H1 (cell line): ENCODE data around the gene MYRF. TPM values are rescaled to one million over a fixed set of nuclear protein-coding genes. Genes with fewer than 3 reads are reported as not detected.

Experiments used
- BCL11A ChIP-seq, 2 experiments: IDR thresholded peaks; one replicate each; pipeline ENCODE4 v1.6.1; 2011; ENCODE audit warnings: low read depth in 2 of 2, low read length in 2 of 2, mild to moderate bottlenecking in 2 of 2
- CTBP2 ChIP-seq: IDR thresholded peaks from 2 replicates; pipeline ENCODE4 v1.7.0; 2011; ENCODE audit warnings: borderline replicate concordance, mild to moderate bottlenecking, moderate library complexity, mixed read lengths, low read length; ENCODE audit not compliant: insufficient read depth, insufficient read length
- NRF1 ChIP-seq: IDR thresholded peaks from 2 replicates; pipeline ENCODE4 v1.6.1; 2011; ENCODE audit warnings: mild to moderate bottlenecking, low read depth, low read length, improper control_type of control experiment
- RXRA ChIP-seq: IDR thresholded peaks from 2 replicates; pipeline ENCODE4 v1.6.1; 2011; ENCODE audit warnings: low read depth, mild to moderate bottlenecking, low read length, moderate library complexity; ENCODE audit not compliant: insufficient read depth
- SIRT6 ChIP-seq: IDR thresholded peaks from one replicate; pipeline ENCODE4 v1.7.1; 2012; ENCODE audit warnings: low read length, inconsistent platforms
- SIX5 ChIP-seq: IDR thresholded peaks from 2 replicates; pipeline ENCODE4 v1.6.1; 2011; ENCODE audit warnings: mild to moderate bottlenecking, low read depth, low read length
- YY1 ChIP-seq: IDR thresholded peaks from 2 replicates; pipeline ENCODE4 v1.6.1; 2011; ENCODE audit warnings: low read depth, mild to moderate bottlenecking, low read length
- polyA plus RNA-seq, 7 experiments: library from polyadenylated mRNA; depleted of rRNA in 3 of 7; stranded (reverse) in 5 of 7; unstranded in 2 of 7; fragments of >200 nt in 5 of 7; fragments of 200-250 nt in 2 of 7; gene quantifications; 1 replicate in 5 of 7; 2 replicates in 1 of 7; 4 replicates in 1 of 7; pipeline versions ENCODE4 v1.2.1 to v1.2.3, GENCODE V29; 2011 to 2013; ENCODE audit warnings: missing spikeins in 2 of 7, mixed read lengths in 2 of 7
- total RNA-seq: library from RNA; stranded (reverse); fragmentation: NEBNext Ultra II Directional; extraction: Animal tissue kit (Norgen Biotek cat#: 25700); gene quantifications from 2 replicates; pipeline ENCODE4 v1.2.1, GENCODE V29; 2021

The MYRF gene
- total and polyA plus RNA-seq, 2 of the 8 experiments (the other 6 are each of a cell fraction or from before 2014, with no cell fraction given): 6.0 to 6.1 TPM

- TF ChIP-seq NRF1: no peak
- TF ChIP-seq YY1: no peak
- TF ChIP-seq CTBP2: no peak
- no peak for TF ChIP-seq SIRT6
- no peak for TF ChIP-seq BCL11A (IDR thresholded peaks at IDR 0.05; ENCODE audit: low read depth in 2 of 2, low read length in 2 of 2)
- TF ChIP-seq RXRA: no peak
- no peak for TF ChIP-seq SIX5
Measured at GRCh38 chr11:61810671-61811175, 58.3 kb downstream of the MYRF start (continued).
